GM19328 (cell line): Measurements from ENCODE around the gene HNRNPC.
"Not testable (repeated sequence)": the region's sequence is repeated elsewhere in the genome, so short reads cannot be mapped to it uniquely, and the experiment has no call there.

Experiments
- ATAC-seq: cut with Tn5 transposase; IDR thresholded peaks from one replicate; pipeline ENCODE4 v1.9.1; 2021; ENCODE audit warnings: mild to moderate bottlenecking, moderate library complexity; ENCODE audit not compliant: unreplicated experiment

Gene HNRNPC

GRCh38 chr14:21197418-21198205, 71.6 kb downstream of the HNRNPC start:
- no peak for ATAC-seq

DNA sequence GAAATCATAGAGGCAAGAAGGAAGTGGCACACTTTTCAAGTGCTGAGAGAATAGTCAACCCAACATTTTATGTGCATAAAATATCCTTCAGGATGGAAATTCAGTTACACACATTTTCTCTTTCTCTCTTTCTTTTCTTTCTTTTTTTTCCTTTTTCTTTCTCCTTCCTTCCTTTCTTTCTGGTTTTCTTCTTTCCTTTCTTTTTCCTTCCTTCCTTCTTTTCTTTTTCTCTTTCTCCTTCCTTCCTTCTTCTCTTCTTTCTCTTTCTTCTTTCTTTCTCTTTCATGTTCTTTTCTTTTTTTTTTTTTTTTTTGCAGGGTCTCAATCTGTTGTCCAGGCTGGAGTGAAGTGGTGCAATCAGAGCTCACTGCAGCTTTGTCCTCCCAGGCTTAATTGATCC, 74.6 kb downstream of the HNRNPC start:
- no peak for ATAC-seq

DNA sequence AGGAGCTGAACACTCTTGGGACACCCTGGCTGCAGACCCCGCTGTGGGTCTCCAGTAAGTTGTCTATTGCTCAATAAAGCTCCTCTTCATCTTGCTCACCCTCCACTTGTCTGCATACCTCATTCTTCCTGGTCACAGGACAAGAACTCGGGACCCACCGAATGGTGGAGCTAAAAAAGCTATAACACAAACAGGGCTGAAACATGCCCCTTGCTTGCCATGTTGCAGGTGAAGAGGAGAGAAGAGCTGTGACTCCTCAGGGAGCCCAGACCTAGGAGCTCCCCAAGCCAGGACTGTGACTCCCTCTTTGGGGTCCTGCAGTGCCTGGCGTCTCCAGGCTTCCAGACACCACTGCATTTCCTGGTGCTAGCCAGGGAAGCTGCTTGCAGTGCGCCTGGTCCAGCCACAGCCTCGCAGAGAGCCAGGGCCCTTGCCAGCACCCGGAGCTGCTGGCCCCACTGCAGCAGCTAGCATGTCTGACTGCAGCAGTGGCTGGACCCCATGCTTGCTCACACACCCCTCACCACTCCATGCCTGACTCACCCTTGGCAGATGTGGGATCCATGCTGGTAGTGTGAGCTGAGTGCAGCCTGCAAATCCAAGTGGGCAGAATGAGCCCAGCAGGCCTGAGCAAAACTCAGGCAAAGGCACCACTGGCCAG, 76.2 kb downstream of the HNRNPC start:
- no peak for ATAC-seq

- no peak for ATAC-seq
Measured at GRCh38 chr14:21192447-21192822, 76.8 kb downstream of the HNRNPC start.

DNA sequence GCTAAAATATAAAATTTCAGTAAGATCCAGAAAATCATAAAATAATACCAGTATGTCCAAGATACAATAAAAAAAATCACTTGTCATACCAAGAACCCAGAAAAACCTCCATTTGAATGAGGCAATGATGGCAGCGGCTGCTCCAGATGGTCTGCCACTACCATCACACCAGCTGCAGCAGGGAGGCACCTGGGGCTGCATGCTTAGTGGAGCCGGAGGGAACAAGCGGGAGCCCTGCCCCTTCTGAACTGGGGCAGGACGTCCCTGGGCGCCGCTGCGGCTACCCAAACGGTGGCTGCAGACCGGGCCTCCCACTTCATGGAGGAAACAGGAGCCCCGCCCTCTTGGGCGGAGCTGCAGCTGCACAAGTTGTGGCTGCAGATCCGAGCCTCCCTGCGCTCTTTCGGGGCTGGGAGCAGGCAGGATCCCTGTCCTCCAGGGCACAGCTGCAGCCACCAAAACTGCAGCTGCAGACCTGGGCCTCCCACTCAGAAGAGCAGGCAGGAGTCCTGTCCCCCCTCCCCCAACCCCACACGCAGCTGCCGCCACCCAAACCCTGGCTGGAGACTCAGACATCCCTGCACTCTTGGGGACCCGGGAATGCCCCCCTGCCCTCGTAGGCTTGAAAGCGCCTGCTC, 77.3 kb downstream of the HNRNPC start:
- ATAC-seq, result peak; percentile 92

DNA sequence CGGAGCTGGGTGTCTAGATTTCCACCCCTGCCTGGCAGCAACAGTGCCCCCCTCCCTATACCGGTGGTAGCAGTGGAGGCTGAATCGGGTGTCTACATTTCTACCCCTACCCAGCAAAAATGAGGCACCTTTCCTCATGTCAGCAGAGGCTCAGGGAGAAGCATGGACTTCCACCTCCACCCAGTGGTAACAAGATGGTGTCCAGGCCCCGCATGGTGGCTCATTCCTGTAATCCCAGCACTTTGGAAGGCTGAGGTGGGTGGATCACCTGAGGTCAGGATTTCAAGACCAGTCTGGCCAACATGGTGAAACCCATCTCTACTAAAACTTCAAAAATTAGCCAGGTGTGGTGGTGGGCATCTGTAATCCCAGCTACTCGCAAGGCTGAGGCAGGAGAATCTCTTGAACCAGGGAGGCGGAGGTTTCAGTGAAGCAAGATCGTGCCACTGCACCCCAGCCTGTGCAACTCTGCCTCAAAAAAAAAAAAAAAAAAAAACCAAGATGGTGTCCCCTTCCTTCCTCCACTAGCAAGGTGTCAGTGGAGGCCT, 77.9 kb downstream of the HNRNPC start:
- no peak for ATAC-seq

- no peak for ATAC-seq
Measured at GRCh38 chr14:21185491-21185890, 83.8 kb downstream of the HNRNPC start.

- no peak for ATAC-seq
Measured at GRCh38 chr14:21184254-21184653, 85.0 kb downstream of the HNRNPC start.

- no peak for ATAC-seq
Measured at GRCh38 chr14:21182166-21182565, 87.1 kb downstream of the HNRNPC start.

GRCh38 chr14:21171128-21171527, 98.1 kb downstream of the HNRNPC start:
- ATAC-seq, result no peak

- no peak for ATAC-seq
Measured at GRCh38 chr14:21169573-21169972, 99.7 kb downstream of the HNRNPC start.

DNA sequence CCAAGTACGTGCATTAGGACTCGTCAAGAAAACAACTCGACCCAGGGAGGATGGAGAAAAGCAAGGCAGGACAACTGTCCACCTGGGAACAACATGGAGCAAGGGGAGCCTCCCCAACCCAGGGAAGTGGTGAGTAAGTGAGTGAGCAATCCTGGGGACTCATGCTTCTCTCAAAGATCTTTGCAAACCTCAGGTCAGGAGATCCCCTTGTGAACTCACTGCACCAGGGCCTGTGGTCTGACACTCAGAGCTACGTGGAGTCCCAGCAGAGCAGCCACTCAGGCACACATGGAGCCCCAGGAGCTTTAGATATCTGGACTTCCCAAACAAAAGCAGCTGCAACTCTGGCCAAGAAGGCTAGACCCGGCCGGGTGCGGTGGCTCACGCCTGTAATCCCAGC, 101.2 kb downstream of the HNRNPC start:
- no peak for ATAC-seq

DNA sequence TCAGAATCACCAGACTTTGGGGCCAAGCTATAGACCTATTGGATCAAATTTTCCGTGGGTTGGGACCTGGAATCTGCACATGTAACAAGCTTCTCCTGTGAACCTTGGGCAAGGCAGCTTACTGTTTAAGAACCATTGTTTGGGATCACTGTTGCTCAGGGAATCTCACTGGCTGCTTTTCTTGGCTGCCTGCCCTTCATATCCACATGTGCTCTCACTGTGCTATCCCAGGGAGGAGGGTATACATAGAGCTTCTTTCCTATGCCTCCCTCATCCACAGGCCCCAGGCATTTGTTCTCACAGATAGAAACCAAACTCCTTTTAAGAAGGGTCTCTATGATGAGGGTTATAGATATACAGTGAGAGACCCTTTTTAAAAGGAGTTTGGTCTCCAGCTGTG, 103.6 kb downstream of the HNRNPC start:
- not testable (repeated sequence) for ATAC-seq

DNA sequence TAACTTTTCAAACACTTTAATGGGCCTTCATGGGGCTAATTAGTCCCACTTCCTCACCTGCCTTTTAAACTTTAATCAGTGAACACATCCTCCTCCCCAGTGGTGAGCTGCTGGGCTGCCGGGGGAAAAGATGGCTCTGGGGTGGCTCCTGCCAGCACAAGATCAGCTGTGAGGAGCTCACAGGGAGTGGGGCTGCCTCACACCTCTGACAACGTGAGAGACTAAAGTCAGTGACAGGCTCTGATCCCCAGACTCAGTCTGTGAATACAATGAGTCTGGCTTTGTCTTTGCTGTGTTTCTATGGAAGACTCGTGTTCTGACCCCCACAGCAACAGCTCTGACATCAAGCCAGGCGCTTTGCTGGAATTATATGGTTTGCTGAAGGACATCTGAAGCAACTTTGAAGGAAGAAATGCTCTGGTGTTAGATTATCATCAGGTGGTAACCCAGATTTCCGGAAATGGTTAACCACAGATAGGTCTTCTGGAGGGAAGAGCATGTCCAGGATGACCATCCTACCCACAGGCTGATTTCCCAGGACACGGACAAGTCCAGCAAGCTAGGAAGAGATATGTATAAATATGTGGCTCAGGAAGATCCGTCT, 104.1 kb downstream of the HNRNPC start:
- not testable (repeated sequence) for ATAC-seq

- ATAC-seq, result no peak
Measured at GRCh38 chr14:21163871-21164291, 105.4 kb downstream of the HNRNPC start.

DNA sequence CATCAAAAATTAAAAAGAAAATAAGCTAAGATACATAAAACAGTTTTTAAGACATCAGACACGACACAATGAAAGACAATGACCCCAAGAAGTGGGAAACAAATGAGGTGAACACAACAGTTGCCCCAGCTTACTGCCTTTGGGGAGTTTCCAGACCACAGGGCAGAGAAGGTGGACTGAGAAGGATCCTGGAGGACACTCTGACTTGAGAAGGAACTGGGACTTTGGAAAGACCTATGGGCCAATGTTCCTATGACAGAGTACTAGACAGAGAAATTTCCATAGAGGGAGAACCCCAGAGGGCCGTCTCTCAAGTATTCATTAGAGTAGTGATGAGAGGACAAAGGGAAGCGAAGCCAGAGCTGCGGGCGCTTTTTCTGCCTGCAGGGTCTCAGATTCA, 107.2 kb downstream of the HNRNPC start:
- ATAC-seq, result no peak

GRCh38 chr14:21160061-21160610, 109.1 kb downstream of the HNRNPC start:
- no peak for ATAC-seq
